ENCODE results near the gene ZNF407. TPM values are rescaled to one million over a fixed set of nuclear protein-coding genes. Genes with fewer than 3 reads are reported as not detected.

Gene ZNF407
- total RNA-seq, 1 donor from 2014 or later, result 24.9 TPM

- Mint-ChIP-seq H3K27ac (no peak overlapping the region), H3K4me3 (no peak overlapping the region), H3K4me1 (no peaks in the 10 kb centered on the region), H3K27me3 (ENCODE audit: low read depth) (no peaks in the 10 kb centered on the region), H3K36me3 (no peaks in the 10 kb centered on the region), H3K9me3 (no peaks in the 10 kb centered on the region)
- no peak for TF ChIP-seq CTCF (IDR thresholded peaks at IDR 0.05; ENCODE audit: unreplicated experiment)
- no peak for DNase-seq (ENCODE audit: low spot score in 2 of 2, unreplicated experiment in 2 of 2)
Observed at GRCh38 chr18:75016025-75016717, 418.5 kb downstream of the ZNF407 start.

GRCh38 chr18:75023473-75023872, 425.8 kb downstream of the ZNF407 start:
- no peak overlapping the region for H3K4me3 Mint-ChIP-seq
- H3K36me3 Mint-ChIP-seq, result no peaks in the 10 kb centered on the region
- TF ChIP-seq CTCF (IDR thresholded peaks at IDR 0.05; ENCODE audit: unreplicated experiment), result no peak
- peaks cover 4% of the 10 kb centered on the region for H3K9me3 Mint-ChIP-seq
- H3K27me3 Mint-ChIP-seq (ENCODE audit: low read depth), result no peaks in the 10 kb centered on the region
- no peak for DNase-seq (ENCODE audit: low spot score in 2 of 2, unreplicated experiment in 2 of 2)
- no peaks in the 10 kb centered on the region for H3K4me1 Mint-ChIP-seq
- no peak overlapping the region for H3K27ac Mint-ChIP-seq

GRCh38 chr18:75024871-75025270, 427.2 kb downstream of the ZNF407 start:
- Mint-ChIP-seq H3K27ac (no peak overlapping the region), H3K9me3 (peaks cover 4% of the 10 kb centered on the region), H3K36me3 (no peaks in the 10 kb centered on the region), H3K27me3 (ENCODE audit: low read depth) (no peaks in the 10 kb centered on the region), H3K4me3 (no peak overlapping the region), H3K4me1 (no peaks in the 10 kb centered on the region)
- no peak for DNase-seq (ENCODE audit: low spot score in 2 of 2, unreplicated experiment in 2 of 2)
- no peak for TF ChIP-seq CTCF (IDR thresholded peaks at IDR 0.05; ENCODE audit: unreplicated experiment)

GRCh38 chr18:75025573-75025972, 427.9 kb downstream of the ZNF407 start:
- TF ChIP-seq CTCF (IDR thresholded peaks at IDR 0.05; ENCODE audit: unreplicated experiment), result no peak
- no peaks in the 10 kb centered on the region for H3K36me3 Mint-ChIP-seq
- no peak for DNase-seq (ENCODE audit: low spot score in 2 of 2, unreplicated experiment in 2 of 2)
- H3K27ac Mint-ChIP-seq, result no peak overlapping the region
- H3K4me3 Mint-ChIP-seq, result no peak overlapping the region
- peaks cover 4% of the 10 kb centered on the region for H3K9me3 Mint-ChIP-seq
- no peaks in the 10 kb centered on the region for H3K27me3 Mint-ChIP-seq (ENCODE audit: low read depth)
- H3K4me1 Mint-ChIP-seq, result no peaks in the 10 kb centered on the region

- no peak overlapping the region for H3K27ac Mint-ChIP-seq
- H3K36me3 Mint-ChIP-seq, result no peaks in the 10 kb centered on the region
- peaks cover 2% of the 10 kb centered on the region for H3K27me3 Mint-ChIP-seq (ENCODE audit: low read depth)
- H3K4me1 Mint-ChIP-seq, result peaks cover 5% of the 10 kb centered on the region
- H3K4me3 Mint-ChIP-seq, result no peak overlapping the region
- no peak for TF ChIP-seq CTCF (IDR thresholded peaks at IDR 0.05; ENCODE audit: unreplicated experiment)
- H3K9me3 Mint-ChIP-seq, result no peaks in the 10 kb centered on the region
- no peak for DNase-seq (ENCODE audit: low spot score in 2 of 2, unreplicated experiment in 2 of 2)
Observed at GRCh38 chr18:75029481-75029880, 431.8 kb downstream of the ZNF407 start.

Data from mesothelial cell of epicardium (in vitro differentiated cells).